NCI-H2196 treated with DMSO at 0.1 percent for 48 hours (cell line): ENCODE results near the gene GSTP1.
"Not testable (repeated sequence)": the region's sequence is repeated elsewhere in the genome, so short reads cannot be mapped to it uniquely, and the experiment has no call there.

ENCODE experiments used
- DNase-seq: peaks from one replicate; lab custom pipeline; 2025; ENCODE audit not compliant: unreplicated experiment; lab: John Stamatoyannopoulos, UW

Gene GSTP1

DNA sequence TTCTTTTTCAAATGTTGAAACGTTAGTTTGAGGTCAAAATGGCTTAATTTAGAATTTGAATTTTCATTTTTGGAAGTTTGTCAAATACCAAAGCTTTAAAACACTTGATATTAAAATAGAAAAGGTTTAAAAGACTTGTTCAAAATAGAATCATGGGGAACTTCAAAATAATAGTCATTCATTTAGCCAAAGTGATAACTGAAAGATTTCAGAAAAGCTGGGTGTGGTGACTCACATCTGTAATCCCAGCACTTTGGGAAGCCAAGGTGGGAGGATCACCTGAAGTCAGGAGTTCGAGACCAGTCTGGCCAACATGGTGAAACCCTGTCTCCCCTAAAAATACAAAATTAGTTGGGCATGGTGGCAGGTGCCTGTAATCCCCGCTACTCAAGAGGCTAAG is 10.9 kb downstream of the GSTP1 start:
- DNase-seq = no peak

DNA sequence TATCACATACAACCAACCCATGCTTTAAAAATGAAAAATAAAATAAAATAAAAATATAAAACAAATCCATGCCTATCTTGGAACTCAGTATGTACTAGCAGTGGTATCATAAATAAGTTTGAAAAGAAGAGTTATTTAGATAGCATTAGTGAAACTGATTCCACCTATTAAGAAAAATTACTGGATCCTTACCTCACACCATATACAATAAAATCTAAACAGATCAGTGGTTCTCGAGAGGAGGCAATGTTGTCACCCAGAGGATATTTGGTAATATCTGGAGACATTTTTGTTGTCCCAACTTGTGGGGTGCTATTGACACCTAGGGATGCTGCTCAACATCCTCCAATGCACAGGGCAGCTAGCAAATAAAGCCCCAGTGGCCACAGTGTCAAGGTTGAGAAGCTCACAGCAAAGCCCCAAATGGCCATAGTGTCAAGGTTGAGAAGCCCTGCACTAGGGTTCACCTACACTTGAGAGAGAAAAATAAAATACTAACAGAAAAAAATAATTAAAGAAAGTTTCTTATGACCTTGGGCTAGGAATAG is 13.2 kb downstream of the GSTP1 start:
- no peak for DNase-seq

DNA sequence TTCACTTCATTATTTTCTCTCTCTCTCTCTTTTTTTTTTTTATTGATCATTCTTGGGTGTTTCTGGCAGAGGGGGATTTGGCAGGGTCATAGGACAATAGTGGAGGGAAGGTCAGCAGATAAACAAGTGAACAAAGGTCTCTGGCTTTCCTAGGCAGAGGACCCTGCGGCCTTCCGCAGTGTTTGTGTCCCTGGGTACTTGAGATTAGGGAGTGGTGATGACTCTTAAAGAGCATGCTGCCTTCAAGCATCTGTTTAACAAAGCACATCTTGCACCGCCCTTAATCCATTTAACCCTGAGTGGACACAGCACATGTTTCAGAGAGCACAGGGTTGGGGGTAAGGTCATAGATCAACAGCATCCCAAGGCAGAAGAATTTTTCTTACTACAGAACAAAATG is 13.8 kb downstream of the GSTP1 start:
- DNase-seq = not testable (repeated sequence)

DNA sequence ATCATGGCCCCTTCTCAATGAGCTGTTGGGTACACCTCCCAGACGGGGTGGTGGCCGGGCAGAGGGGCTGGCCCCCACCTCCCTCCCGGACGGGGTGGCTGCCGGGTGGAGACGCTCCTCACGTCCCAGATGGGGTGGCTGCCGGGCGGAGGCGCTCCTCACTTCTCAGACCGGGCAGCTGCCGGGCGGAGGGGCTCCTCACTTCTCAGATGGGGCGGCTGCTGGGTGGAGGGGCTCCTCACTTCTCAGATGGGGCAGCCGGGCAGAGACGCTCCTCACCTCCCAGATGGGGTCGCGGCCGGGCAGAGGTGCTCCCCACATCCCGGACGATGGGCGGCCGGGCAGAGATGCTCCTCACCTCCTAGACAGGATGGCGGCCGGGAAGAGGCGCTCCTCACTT is 14.4 kb downstream of the GSTP1 start:
- not testable (repeated sequence) for DNase-seq

DNA sequence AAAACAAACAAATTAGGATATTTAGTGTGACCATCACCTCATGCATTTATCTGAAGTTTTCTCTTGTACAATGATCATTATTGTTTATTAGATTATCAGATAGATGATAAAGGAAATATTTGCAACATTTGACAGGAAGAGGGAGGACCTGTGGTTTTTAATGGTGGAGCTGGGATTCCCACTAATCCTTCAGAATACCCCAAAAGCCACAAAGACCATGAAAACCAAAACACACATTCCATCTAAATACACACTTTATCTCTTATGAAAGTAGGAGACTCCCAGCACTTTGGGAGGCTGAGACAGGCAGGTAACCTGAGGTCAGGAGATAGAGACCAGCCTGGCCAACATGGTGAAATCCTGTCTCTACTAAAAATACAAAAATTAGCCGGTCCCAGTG is 15.5 kb downstream of the GSTP1 start:
- DNase-seq = no peak

DNA sequence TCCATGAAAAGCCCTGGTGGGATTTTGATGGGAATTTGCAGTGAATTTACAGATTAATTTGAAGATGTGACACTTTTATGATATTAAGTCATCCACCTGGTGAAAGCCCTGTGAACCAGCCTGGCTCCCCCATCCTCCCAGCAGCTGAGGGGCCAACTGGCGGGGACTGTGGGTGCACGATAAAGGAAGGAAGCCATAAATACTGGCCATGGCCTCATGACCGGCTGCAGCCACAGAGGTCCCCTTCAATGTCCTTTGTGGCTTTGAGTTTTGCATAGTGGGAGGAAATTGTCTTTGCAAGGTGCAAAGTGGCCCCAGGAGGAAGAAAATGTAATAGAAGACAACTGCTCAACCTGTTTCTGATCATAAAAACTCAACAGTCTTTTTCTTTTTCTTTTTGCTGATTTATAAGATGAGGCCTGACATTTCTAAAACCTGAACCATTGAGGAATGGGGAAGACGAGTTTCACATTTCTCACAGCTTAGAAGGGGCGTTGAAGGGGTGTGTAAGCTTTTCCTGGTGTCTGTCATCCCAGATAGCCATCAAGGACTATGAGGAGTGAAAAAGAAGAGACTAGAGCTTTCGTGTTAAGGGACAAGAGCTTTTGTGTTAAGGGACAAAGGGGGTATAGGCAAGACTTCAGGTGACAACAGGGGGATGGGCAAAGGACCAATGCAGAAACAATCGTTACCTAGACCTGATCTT is 16.9 kb downstream of the GSTP1 start:
- DNase-seq = no peak

DNA sequence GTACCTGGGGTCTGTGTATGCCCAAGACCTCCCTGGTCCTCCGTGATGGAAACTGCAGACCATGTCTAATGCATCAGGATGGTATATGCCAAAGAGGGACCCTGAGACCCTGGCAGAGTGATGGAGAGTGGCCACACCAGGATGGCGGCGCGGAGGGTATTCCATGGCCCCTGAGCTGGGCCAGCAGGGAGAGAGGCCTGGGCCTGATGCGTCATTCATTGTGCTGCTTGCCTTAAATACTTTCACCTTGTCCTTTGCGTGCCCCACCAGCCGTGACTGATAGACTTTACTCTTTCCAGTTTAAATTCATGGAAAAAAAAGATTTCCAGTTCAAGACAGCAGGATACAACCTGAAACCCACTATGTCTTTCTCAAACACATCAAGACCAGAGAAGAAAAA is 17.5 kb downstream of the GSTP1 start:
- no peak for DNase-seq

DNA sequence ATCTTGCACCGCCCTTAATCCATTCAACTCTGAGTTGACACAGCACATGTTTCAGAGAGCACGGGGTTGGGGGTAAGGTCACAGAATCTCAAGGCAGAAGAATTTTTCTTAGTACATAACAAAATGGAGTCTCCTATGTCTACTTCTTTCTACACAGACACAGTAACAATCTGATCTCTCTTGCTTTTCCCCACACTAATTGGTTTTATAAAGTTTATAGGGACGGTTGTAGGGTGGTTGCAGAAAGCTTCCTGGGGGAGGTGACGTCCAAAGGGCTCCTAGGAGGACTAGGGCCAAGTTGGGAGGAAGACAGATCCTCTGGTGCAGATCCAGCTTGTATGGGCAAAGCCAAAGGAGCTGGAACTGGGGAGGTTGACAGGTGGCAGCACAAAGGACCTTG is 20.5 kb downstream of the GSTP1 start:
- DNase-seq = not testable (repeated sequence)

DNA sequence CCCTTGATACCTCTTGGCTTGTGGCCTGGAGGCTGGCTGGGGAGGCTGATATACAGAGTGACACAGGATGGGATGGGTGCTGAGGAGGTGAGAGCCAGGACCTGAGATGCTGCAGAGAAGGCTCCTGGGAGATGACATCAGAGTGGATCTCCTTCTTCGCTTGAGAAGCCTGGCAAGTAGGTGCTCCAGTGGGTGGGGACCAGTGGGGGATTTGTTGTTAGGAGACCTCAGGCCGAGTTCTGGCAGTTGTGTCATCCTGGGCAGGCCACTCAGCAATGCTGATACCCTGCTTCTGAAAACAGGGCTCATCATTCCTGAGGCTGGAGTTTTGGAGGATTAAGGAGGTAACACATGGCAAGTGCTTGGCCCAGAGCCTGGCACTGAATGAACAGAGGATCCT is 21.2 kb downstream of the GSTP1 start:
- DNase-seq = no peak

DNA sequence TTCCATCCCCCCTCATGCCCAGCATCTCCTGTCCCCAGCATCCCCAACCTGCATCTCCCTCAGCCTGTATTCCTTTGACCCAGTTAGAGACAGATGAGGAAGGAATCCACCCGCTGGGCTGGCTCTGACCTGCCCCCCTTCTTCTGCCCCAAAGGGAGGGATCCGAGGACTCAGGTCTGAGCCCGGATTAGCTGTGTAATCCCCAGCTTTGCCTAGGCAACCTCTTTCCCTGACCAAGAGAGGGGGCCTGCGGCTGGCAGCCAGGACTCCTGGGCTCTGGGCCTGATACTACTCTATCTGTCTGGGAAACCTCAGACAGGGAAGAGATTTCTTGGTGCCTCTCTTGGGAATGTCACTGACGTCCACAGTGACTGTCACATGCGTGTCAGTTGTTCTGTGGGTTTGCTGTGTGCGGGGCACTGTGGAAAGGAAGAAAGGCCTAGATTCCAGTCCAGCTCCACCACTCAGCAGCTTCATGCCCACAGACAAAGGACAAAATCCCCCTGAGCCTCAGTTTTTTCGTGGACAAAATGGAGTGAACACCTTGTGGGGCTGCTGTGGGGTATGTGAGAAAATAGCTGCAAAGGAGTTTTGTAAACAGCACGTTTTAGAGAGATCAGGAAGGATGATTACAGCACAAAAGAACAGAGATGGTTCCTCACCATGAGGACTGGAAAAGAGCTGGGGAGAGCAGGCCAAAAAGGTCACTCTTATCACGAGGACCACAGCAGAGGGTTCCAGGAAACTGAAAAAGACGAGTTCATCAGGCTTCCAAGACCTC is 21.8 kb downstream of the GSTP1 start:
- DNase-seq = no peak

DNA sequence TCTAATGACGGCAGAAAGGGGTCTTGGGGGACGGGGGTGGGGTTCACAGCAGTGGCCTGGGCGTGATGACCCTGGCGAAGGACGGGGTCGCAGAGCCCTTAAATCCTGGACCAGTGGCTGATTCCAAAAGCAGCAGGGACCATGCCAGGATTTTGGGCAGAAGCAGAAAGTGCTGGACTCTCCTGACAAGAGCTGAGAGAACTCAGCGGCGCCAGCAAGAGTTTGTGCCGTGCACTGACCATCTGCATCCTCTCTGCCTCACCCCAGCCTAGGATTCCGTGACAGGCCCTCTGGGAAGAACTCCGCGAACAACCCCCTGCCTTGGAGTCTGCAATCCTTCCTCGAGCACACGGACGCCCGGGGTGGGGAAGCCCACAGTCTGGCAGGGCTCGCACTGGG is 22.5 kb downstream of the GSTP1 start:
- no peak for DNase-seq

DNA sequence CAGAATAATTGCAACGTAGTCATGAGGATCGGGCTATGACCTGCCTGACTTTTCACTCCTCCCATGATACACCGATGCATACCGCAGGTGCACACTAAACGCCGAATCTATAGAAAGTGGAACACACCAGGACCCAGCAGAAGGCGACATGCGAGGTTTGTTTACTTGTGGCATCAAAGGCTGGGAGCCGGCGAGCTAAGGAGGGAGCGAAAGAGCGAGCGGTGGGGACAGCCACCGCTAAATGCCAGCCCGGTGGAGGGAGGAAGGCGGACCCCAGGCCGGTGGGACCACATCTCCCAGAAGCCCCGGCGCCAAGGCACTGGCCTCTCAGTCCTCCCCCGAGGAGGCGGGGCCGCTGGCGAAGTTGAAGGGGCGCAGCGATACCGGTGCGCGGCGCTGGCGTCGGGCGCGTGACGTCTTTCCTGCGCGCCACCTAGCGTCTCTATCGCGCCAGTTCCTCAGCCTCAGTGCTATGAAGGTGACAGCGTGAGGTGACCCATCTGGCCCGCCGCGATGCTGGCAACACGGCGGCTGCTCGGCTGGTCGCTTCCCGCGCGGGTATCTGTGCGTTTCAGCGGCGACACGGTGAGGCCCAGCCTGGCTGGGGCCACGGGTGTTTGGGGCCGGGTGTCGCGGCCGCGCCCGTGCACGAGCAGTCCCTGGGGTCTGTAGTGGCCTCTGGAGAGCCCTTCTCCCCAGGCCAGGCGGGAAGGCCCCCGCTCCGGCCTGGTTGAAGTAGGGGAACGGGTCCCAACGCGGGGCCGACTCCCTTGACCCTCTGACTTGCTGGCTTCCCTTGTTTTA is 23.1 kb downstream of the GSTP1 start, which contains the start of gene NDUFV1:
NDUFV1 (plus strand) TSS at position 445 of the 804 bp plus-strand sequence; CDS start at position 514, 69 bp downstream.
- DNase-seq = peak; percentile 87

DNA sequence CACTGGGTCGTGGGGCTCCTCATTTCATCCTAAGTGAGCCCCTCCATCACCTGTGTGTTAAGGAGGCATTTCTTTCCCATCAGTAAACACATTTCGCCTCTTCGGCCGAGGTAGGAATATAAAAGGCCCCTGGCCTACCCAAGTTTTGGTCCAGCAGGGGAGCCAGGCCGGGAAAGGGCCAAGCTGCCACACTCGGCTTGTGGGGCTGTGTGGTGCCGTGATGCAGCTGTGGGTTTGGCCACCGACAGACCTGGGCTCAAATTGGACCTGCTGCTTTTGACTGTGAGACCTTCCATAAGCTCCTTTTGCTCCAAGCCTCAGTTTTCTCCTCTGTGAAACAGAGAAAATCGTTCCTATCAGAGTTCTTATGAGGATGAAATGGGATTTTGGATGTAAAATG is 23.9 kb downstream of the GSTP1 start:
- no peak for DNase-seq

DNA sequence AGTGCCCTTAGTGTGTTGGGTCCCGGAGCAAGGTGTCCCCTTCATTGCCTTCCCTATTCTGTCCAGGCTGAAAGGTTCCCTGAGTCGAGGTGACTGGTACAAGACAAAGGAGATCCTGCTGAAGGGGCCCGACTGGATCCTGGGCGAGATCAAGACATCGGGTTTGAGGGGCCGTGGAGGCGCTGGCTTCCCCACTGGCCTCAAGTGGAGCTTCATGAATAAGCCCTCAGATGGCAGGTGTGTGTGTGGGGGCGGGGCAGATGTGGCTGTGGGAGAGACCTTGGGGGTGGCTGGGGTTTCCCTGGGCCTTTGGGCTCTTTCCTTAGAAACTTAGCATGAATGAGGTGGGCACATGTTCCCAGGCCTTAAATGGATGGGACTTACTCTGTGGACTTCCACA is 24.9 kb downstream of the GSTP1 start:
- no peak for DNase-seq

DNA sequence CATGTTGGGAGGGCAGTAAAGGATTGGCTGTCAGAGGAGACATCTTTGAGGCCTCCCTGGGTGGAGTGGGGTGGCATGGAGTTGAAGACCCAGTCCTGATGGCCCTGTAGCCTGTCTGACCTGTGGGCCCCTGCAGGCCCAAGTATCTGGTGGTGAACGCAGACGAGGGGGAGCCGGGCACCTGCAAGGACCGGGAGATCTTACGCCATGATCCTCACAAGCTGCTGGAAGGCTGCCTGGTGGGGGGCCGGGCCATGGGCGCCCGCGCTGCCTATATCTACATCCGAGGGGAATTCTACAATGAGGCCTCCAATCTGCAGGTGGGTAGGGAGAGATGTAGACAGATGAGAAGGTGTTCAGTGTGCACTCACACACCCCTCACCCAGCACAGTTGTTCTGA is 25.7 kb downstream of the GSTP1 start:
- DNase-seq = no peak

DNA sequence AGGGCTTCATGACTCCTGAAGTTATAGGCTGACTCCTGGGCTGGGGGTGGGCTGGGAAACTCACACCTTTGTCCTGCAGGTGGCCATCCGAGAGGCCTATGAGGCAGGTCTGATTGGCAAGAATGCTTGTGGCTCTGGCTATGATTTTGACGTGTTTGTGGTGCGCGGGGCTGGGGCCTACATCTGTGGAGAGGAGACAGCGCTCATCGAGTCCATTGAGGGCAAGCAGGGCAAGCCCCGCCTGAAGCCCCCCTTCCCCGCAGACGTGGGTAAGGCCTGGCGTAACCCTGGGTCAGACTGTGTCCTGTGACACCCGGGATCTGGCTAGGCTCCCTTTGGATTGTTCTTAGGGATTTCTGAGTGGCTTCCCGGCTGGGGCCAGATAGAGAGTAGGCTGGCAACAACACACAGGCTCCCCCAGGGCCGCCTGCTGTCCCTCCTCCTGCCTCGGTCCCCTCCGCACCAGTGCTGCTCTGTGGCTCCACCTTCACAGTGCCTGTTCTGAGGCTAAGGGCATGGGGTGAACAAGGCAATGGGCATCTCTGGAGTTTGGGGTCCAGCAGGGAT is 26.8 kb downstream of the GSTP1 start:
- no peak for DNase-seq

DNA sequence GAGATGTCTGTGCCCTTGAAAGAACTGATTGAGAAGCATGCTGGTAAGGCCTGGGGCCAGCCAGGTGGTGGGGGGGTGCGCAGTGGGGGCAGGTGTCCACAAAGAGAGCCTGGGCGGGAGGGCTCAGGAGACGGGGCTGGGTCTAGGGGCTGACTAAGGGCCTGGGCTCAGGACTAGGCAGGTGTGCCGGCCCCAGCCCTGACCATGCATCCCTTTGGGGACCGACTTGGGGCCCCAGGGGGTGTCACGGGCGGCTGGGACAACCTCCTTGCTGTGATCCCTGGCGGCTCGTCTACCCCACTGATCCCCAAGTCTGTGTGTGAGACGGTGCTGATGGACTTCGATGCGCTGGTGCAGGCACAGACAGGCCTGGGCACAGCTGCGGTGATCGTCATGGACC is 27.6 kb downstream of the GSTP1 start:
- DNase-seq = no peak

DNA sequence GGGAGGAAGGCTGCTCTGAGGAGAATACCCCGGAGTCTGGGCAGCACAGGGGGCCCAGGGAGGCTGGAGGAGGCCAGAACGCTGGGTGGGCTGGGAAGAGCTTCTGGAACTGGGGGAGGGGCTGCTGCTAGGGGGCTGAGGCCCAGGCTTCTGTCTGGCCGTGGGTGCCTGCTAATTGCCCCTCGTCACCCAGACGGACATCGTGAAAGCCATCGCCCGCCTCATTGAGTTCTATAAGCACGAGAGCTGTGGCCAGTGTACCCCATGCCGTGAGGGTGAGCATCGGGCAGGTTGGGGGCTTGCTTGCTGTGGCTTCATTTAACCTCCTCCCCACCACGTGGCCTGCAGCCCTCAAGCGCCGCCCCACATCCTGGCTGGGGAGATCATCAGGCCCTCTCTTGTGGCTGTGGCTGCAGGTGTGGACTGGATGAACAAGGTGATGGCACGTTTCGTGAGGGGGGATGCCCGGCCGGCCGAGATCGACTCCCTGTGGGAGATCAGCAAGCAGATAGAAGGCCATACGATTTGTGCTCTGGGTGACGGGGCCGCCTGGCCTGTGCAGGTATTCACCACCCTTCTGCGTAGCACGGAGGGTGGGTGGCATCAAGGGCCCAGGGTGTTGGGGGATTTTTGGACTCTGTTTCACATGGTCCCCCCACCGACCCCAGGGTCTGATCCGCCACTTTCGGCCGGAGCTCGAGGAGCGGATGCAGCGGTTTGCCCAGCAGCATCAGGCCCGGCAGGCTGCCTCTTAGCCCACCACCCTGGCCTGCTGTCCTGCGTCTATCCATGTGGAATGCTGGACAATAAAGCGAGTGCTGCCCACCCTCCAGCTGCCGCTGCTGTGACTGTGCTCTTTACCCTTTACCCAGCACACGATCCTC is 28.3 kb downstream of the GSTP1 start:
- DNase-seq = no peak

DNA sequence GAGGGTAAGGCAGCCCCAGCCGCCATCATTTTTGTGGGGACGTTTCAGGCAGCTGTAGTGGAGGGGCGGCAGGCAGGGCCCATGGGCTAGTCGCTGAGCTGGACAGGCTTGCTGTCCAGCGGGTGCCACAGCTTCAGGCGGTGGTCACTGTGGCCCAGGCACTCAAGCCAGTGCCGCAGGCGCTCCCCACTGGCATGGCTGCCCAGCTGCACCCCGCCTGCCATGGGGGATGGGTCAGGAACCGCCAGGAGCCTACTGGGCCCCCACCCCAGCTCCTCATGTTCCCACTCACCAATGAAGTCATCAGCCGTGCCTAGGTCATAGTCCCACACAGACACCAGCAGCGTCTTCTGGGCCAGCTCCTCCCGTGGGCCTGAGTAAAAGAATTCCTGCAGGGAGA is 29.1 kb downstream of the GSTP1 start:
- no peak for DNase-seq

DNA sequence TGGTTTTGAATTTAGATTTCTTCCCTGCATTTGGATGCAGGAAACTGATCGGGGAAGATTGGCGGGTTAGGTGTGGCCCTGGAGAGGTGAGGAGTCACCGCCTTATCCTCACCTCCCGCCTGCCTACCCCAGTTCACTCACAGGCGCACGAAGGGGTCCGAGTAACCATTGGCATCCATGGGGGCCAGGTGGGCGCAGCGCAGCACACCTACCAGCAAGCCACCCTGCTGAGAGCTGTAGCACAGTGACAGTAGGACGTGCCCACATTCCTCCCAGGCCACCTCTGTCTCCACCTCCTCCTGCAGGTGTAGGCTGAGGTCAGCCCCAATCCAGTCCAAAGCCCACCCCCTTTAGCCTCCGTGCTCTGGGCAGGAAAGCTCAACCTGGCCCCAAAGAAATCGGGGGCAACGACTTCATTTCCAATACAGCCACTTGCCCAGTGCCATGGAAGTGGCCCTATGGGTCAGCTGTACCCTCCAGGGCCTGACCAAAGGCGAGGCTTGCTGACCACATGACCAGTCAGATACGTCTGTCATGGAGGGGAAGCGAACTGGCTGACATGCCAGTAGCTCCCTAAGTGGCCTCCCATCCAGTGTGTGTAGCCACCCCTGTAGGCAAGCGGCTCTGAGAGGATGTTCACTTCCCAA is 29.8 kb downstream of the GSTP1 start:
- no peak for DNase-seq
